GM12891 (cell line): ENCODE measurements around the gene ACADSB.

ENCODE experiments used
- PAX5 ChIP-seq: IDR thresholded peaks from 2 replicates; pipeline ENCODE4 v1.6.1; 2011; ENCODE audit warnings: low read length, moderate library complexity, mild to moderate bottlenecking; ENCODE audit not compliant: insufficient read depth, severe bottlenecking
- POLR2A ChIP-seq: IDR thresholded peaks from 2 replicates; pipeline ENCODE4 v1.6.1; 2011; ENCODE audit warnings: low read depth, low read length, control low read depth
- POLR2AphosphoS5 ChIP-seq: IDR thresholded peaks from 2 replicates; pipeline ENCODE4 v1.6.1; 2011; ENCODE audit warnings: low read depth, low read length, control low read depth
- POU2F2 ChIP-seq: IDR thresholded peaks from 2 replicates; pipeline ENCODE4 v1.6.1; 2011; ENCODE audit warnings: low read depth, mild to moderate bottlenecking, control low read depth, low read length, moderate library complexity
- TAF1 ChIP-seq: IDR thresholded peaks from 2 replicates; pipeline ENCODE4 v1.6.1; 2011; ENCODE audit warnings: low read depth, low read length, control low read depth

- no peak for TF ChIP-seq POLR2AphosphoS5
- TF ChIP-seq TAF1, result no peak
- TF ChIP-seq POLR2A, result no peak
- TF ChIP-seq PAX5, result no peak
- TF ChIP-seq POU2F2, result no peak
These were observed 9.7 kb downstream of the ACADSB start for GRCh38 chr10:123018531-123018930.
